ENCODE results near the gene TLE1. TPM values are rescaled to one million over a fixed set of nuclear protein-coding genes. Genes with fewer than 3 reads are reported as not detected.
"Not testable (repeated sequence)": the region's sequence is repeated elsewhere in the genome, so short reads cannot be mapped to it uniquely, and the experiment has no call there.

TLE1 gene
- total RNA-seq, 1 donor from 2014 or later: 0.34 TPM

- intact Hi-C loops (cut with micrococcal nuclease): no loop called here
Observed at GRCh38 chr9:81601639-81602623, 87.4 kb downstream of the TLE1 start.

- intact Hi-C loops (cut with micrococcal nuclease): no loop called here
Observed at GRCh38 chr9:81600631-81601030, 88.7 kb downstream of the TLE1 start.

GRCh38 chr9:81599837-81600236, 89.5 kb downstream of the TLE1 start:
- intact Hi-C loops (cut with micrococcal nuclease): no loop called here

GRCh38 chr9:81598811-81599210, 90.5 kb downstream of the TLE1 start:
- intact Hi-C loops (cut with micrococcal nuclease): no loop called here

- intact Hi-C loops (cut with micrococcal nuclease): no loop called here
Observed at GRCh38 chr9:81598123-81598497, 91.2 kb downstream of the TLE1 start.

GRCh38 chr9:81597419-81598122, 91.8 kb downstream of the TLE1 start:
- intact Hi-C loops (cut with micrococcal nuclease): no loop called here

GRCh38 chr9:81596679-81597418, 92.5 kb downstream of the TLE1 start:
- intact Hi-C loops (cut with micrococcal nuclease): no loop called here

- intact Hi-C loops (cut with micrococcal nuclease): no loop called here
Observed at GRCh38 chr9:81595887-81596543, 93.3 kb downstream of the TLE1 start.

- intact Hi-C loops (cut with micrococcal nuclease): not testable (repeated sequence)
Observed at GRCh38 chr9:81595293-81595692, 94.1 kb downstream of the TLE1 start.

GRCh38 chr9:81594415-81594814, 94.9 kb downstream of the TLE1 start:
- intact Hi-C loops (cut with micrococcal nuclease): no loop called here

- intact Hi-C loops (cut with micrococcal nuclease): no loop called here
Observed at GRCh38 chr9:81592887-81593266, 96.5 kb downstream of the TLE1 start.

GRCh38 chr9:81591791-81592190, 97.6 kb downstream of the TLE1 start:
- intact Hi-C loops (cut with micrococcal nuclease): no loop called here

- intact Hi-C loops (cut with micrococcal nuclease): no loop called here
Observed at GRCh38 chr9:81590688-81591087, 98.7 kb downstream of the TLE1 start.

GRCh38 chr9:81589819-81590218, 99.5 kb downstream of the TLE1 start:
- intact Hi-C loops (cut with micrococcal nuclease): no loop called here

- intact Hi-C loops (cut with micrococcal nuclease): no loop called here
Observed at GRCh38 chr9:81589392-81589791, 100.0 kb downstream of the TLE1 start.

- intact Hi-C loops (cut with micrococcal nuclease): no loop called here
Observed at GRCh38 chr9:81588148-81588871, 101.0 kb downstream of the TLE1 start.

- intact Hi-C loops (cut with micrococcal nuclease): no loop called here
Observed at GRCh38 chr9:81586786-81587185, 102.6 kb downstream of the TLE1 start.

- intact Hi-C loops (cut with micrococcal nuclease): no loop called here
Observed at GRCh38 chr9:81585191-81585763, 104.1 kb downstream of the TLE1 start.

- intact Hi-C loops (cut with micrococcal nuclease): no loop called here
Observed at GRCh38 chr9:81584099-81584498, 105.2 kb downstream of the TLE1 start.

- intact Hi-C loops (cut with micrococcal nuclease): no loop called here
Observed at GRCh38 chr9:81581986-81582385, 107.4 kb downstream of the TLE1 start.

Data from T-helper 2 cell treated with Interferon-gamma antibody and Interleukin-4, amounts not matched to agents 100 ng/mL and 5 ng/mL, for 36 hours (primary cell).